Measurements from ENCODE around the gene ELL. TPM values are rescaled to one million over a fixed set of nuclear protein-coding genes. Genes with fewer than 3 reads are reported as not detected.

ELL gene
- total and polyA plus RNA-seq, 9 of the 15 experiments (the other 6 are each of a cell fraction or from before 2014, with no cell fraction given), result 0.24 to 22.5 (median 4.1) TPM

- TF ChIP-seq RBM22 (IDR thresholded peaks at IDR 0.05; ENCODE audit: low read depth, low read length, poor library complexity, severe bottlenecking) (peak; percentile 86), NFE2 (IDR thresholded peaks at IDR 0.05; ENCODE audit: low read depth) (no peak; the same call in 1 of the 2 replicates), FOXJ2 (tag; IDR thresholded peaks at IDR 0.05) (peak; percentile 98), SMAD1 (IDR thresholded peaks at IDR 0.05; ENCODE audit: low read depth, low read length, partially characterized antibody) (no peak), GATAD2A (IDR thresholded peaks at IDR 0.05) (no peak), CCNT2 (IDR thresholded peaks at IDR 0.05; ENCODE audit: borderline replicate concordance, extremely low read depth, insufficient read length, low read depth, low read length) (peak; percentile 62), ZNF239 (CRISPR knock-in tag; IDR thresholded peaks at IDR 0.05) (no peak), NCOA2 (IDR thresholded peaks at IDR 0.05; ENCODE audit: partially characterized antibody in 2 of 2) (no peak), GMEB1 (CRISPR knock-in tag; IDR thresholded peaks at IDR 0.05) (no peak), SMARCA4 (IDR thresholded peaks at IDR 0.05) (no peak), ZNF507 (tag; conservative IDR thresholded peaks at IDR 0.05) (no peak), DDX20 (tag; IDR thresholded peaks at IDR 0.05; ENCODE audit: low read depth) (no peak), ZNF140 (CRISPR knock-in tag; IDR thresholded peaks at IDR 0.05) (no peak), ZNF561 (CRISPR knock-in tag; conservative IDR thresholded peaks at IDR 0.05) (no peak), FOXK2 (conservative IDR thresholded peaks at IDR 0.05 in 1 of 2, IDR thresholded peaks at IDR 0.05 in 1 of 2; ENCODE audit: low read depth in 2 of 2) (no peak), EGR1 (conservative IDR thresholded peaks at IDR 0.05) (peak; percentile 95), ZZZ3 (IDR thresholded peaks at IDR 0.05) (no peak), NR2C1 (IDR thresholded peaks at IDR 0.05) (no peak), NR2C1 (tag; IDR thresholded peaks at IDR 0.05) (no peak), GTF3C2 (IDR thresholded peaks at IDR 0.05; ENCODE audit: borderline replicate concordance, extremely low read depth, insufficient read length) (no peak), BRF1 (IDR thresholded peaks at IDR 0.05; ENCODE audit: borderline replicate concordance, extremely low read depth, insufficient read length) (no peak), BRD9 (IDR thresholded peaks at IDR 0.05; ENCODE audit: low read depth, partially characterized antibody) (no peak), MBD1 (CRISPR knock-in tag; IDR thresholded peaks at IDR 0.05) (no peak), DMBX1 (CRISPR knock-in tag; IDR thresholded peaks at IDR 0.05; ENCODE audit: borderline replicate concordance) (no peak), ATF7 (IDR thresholded peaks at IDR 0.05) (no peak)
Measured at GRCh38 chr19:18416778-18417249, 105.1 kb downstream of the ELL start (continued).
